Activated CD4-positive, alpha-beta T cell treated with anti-CD3 and anti-CD28 coated beads, Interleukin-2, Interleukin-6, amounts not matched to agents 100 ng/mL and 50 ng/mL, durations not matched to agents 16 hours and 8 hours (primary cell): Measurements from ENCODE around the gene FER1L5.

ENCODE experiments used
- DNase-seq: peaks from one replicate; pipeline ENCODE4 v3.0.0-alpha.2; 2020

Gene FER1L5

GRCh38 chr2:96683972-96684820 lies 41.6 kb downstream of the FER1L5 start:
- DNase-seq, result no peak

- no peak for DNase-seq
Measured at GRCh38 chr2:96684883-96685576, 42.5 kb downstream of the FER1L5 start.

- DNase-seq, result no peak
Measured at GRCh38 chr2:96685577-96686459, 43.3 kb downstream of the FER1L5 start.

GRCh38 chr2:96687266-96687665 lies 44.7 kb downstream of the FER1L5 start:
- DNase-seq, result no peak

GRCh38 chr2:96687711-96688640 lies 45.4 kb downstream of the FER1L5 start:
- DNase-seq, result no peak

- no peak for DNase-seq
Measured at GRCh38 chr2:96688649-96689430, 46.3 kb downstream of the FER1L5 start.

- no peak for DNase-seq
Measured at GRCh38 chr2:96689431-96689991, 46.9 kb downstream of the FER1L5 start.

- no peak for DNase-seq
Measured at GRCh38 chr2:96690306-96691021, 47.9 kb downstream of the FER1L5 start.

GRCh38 chr2:96691022-96691612 lies 48.6 kb downstream of the FER1L5 start:
- no peak for DNase-seq

- no peak for DNase-seq
Measured at GRCh38 chr2:96692094-96692971, 49.8 kb downstream of the FER1L5 start.

GRCh38 chr2:96693286-96694200 lies 51.0 kb downstream of the FER1L5 start:
- no peak for DNase-seq

GRCh38 chr2:96694279-96694678 lies 51.7 kb downstream of the FER1L5 start:
- DNase-seq, result no peak

GRCh38 chr2:96694816-96695455 lies 52.4 kb downstream of the FER1L5 start:
- DNase-seq, result no peak

GRCh38 chr2:96695602-96696001 lies 53.0 kb downstream of the FER1L5 start:
- no peak for DNase-seq

- no peak for DNase-seq
Measured at GRCh38 chr2:96697476-96697875, 54.9 kb downstream of the FER1L5 start.

GRCh38 chr2:96698221-96698861 lies 55.8 kb downstream of the FER1L5 start:
- no peak for DNase-seq

GRCh38 chr2:96699021-96699420 lies 56.5 kb downstream of the FER1L5 start:
- no peak for DNase-seq
